HL-60/S4 treated with retinoic acid at 250 ng/mL for 4 days and 3 days (cell line): ENCODE data around the gene FUT8.

Experiments used
- in situ Hi-C: fragments of 300-500 bp; cut with MboI; formaldehyde crosslinking; loops from 2 replicates; pipeline ENCODE4 v1.7.0; 2022; ENCODE audit warnings: low sequenced_read_pairs

FUT8 gene

GRCh38 chr14:65751510-65751909 lies 339.0 kb downstream of the FUT8 start:
- in situ Hi-C loops, result no loop called here

- in situ Hi-C loops, result no loop called here
Observed at GRCh38 chr14:65753061-65753460, 340.5 kb downstream of the FUT8 start.

GRCh38 chr14:65755331-65755730 lies 342.8 kb downstream of the FUT8 start:
- in situ Hi-C loops, result no loop called here

GRCh38 chr14:65756880-65757279 lies 344.4 kb downstream of the FUT8 start:
- in situ Hi-C loops, result no loop called here

- in situ Hi-C loops, result no loop called here
Observed at GRCh38 chr14:65769151-65769550, 356.6 kb downstream of the FUT8 start.

GRCh38 chr14:65770681-65771080 lies 358.2 kb downstream of the FUT8 start:
- in situ Hi-C loops, result no loop called here

- in situ Hi-C loops, result no loop called here
Observed at GRCh38 chr14:65771271-65771670, 358.7 kb downstream of the FUT8 start.

- in situ Hi-C loops, result no loop called here
Observed at GRCh38 chr14:65772466-65772865, 359.9 kb downstream of the FUT8 start.

- in situ Hi-C loops, result no loop called here
Observed at GRCh38 chr14:65772921-65773574, 360.5 kb downstream of the FUT8 start.

- in situ Hi-C loops, result no loop called here
Observed at GRCh38 chr14:65774041-65774440, 361.5 kb downstream of the FUT8 start.

GRCh38 chr14:65776193-65776852 lies 363.8 kb downstream of the FUT8 start:
- in situ Hi-C loops, result no loop called here

GRCh38 chr14:65780566-65780965 lies 368.0 kb downstream of the FUT8 start:
- in situ Hi-C loops, result no loop called here

GRCh38 chr14:65783101-65783500 lies 370.6 kb downstream of the FUT8 start:
- in situ Hi-C loops, result no loop called here

GRCh38 chr14:65783576-65783975 lies 371.0 kb downstream of the FUT8 start:
- in situ Hi-C loops, result no loop called here

GRCh38 chr14:65784574-65784973 lies 372.0 kb downstream of the FUT8 start:
- in situ Hi-C loops, result no loop called here

- in situ Hi-C loops, result no loop called here
Observed at GRCh38 chr14:65787461-65787860, 374.9 kb downstream of the FUT8 start.

- in situ Hi-C loops, result no loop called here
Observed at GRCh38 chr14:65788876-65789275, 376.3 kb downstream of the FUT8 start.

- in situ Hi-C loops, result no loop called here
Observed at GRCh38 chr14:65789363-65789762, 376.8 kb downstream of the FUT8 start.

- in situ Hi-C loops, result no loop called here
Observed at GRCh38 chr14:65790172-65790815, 377.8 kb downstream of the FUT8 start.

- in situ Hi-C loops, result no loop called here
Observed at GRCh38 chr14:65791191-65791981, 378.9 kb downstream of the FUT8 start.

- in situ Hi-C loops, result no loop called here
Observed at GRCh38 chr14:65792208-65792905, 379.8 kb downstream of the FUT8 start.
